Germinal center (tissue), 1 donor: ENCODE results near the gene LMLN.
"Not testable (repeated sequence)": the region's sequence is repeated elsewhere in the genome, so short reads cannot be mapped to it uniquely, and the experiment has no call there.

Experiments
- DNase-seq: peaks from one replicate; pipeline ENCODE4 v3.0.0; 2012; ENCODE audit warnings: mixed read lengths, low spot score

Gene LMLN

DNA sequence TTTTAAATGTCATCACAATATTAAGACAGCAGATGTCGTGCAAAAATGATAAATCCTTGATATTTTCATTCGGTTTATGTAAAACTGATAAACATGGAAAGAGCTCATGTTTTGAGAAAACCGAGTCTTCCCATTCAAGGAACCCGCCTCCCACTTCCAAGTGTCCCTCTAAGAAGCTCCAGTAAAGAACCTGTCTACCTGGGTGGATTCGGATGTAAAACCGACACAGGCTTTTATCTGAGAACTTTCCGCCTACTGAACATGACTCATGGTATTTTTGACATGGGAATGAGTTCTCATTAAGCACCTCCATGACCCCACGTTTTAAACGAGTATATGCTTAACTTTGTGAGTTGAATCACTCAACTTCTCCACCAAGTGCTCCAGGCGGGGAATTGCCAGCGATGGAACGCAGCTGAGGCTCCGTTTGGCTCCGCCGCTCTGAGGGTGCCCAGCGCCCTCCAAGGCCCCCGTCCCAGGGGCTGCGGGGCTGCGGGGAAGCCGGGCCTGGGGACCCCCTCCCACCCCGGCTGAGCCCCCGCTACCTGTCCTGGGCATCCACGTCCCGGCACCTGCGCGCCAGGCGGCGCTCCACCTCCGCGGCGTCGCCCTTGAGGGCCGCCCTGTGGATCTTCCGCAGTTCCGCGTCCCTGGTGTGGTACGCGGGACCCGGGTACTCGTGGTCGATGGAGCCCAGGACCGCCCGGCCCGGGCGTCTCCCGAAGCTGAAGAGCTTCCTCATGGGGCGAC is 119.9 kb downstream of the LMLN start:
- DNase-seq = peak; percentile 17

DNA sequence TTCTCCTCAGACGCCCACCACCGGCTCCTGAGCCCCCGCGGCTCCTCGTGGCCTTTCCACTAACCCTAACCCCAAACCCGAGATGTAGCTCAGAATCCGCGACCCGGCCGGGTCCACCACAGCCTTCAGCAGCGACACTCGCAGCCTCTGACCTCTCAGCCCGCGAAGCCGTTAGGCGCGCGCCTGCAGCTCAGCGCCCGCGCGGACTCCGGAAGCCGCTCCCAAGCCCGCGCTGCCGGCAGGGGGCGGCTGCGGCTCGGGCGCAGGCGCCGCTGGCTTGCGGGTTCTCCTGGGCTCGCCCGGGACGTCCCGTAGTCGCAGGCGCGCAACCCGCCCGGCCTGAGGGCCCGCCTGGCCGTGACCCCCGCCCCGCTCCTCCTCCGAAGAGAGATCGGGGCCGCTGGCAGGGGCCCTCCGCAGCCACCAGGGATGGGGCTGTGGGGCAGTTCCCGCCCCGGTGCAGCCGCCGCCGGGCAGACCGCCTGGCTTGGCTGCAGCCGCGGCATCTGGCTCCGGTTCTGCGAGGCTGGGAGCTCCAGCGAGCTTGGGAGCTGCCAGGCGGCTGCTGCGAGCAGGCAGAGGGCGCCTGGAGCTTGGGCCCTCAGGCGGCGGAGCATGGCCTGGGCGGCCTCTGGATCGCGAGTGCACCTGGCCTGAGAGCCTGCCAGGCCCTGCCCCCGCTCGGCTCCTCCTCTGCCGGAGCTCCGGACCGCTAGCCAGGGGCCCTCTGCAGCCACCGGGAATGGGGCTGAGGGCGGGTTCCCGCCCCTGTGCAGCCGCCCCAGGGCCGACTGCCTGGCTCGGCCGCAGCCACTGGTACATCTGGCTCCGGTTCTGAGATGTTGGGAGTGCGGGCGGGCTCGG is 120.7 kb downstream of the LMLN start:
- DNase-seq = peak; percentile 64

DNA sequence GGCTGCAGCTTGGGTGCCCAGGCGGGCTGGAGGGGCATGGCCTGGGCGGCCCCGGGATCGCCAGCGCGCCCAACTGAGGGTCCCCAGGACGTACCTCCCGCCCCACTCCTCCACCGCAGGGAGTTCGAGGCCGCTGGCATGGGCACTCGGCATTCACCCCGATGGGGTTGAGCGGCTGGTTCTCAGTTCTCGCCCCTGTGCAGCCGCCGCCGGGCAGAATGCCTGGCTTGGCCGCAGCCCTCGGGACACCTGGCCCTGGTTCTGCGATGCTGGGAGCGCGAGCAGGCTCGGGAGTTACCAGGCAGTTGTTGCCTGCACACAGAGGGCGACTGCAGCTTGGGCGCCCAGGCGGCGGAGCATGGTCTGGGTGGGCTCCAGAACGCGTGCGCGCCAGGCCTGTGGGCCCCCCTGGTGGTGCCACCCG is 121.4 kb downstream of the LMLN start:
- no peak for DNase-seq

DNA sequence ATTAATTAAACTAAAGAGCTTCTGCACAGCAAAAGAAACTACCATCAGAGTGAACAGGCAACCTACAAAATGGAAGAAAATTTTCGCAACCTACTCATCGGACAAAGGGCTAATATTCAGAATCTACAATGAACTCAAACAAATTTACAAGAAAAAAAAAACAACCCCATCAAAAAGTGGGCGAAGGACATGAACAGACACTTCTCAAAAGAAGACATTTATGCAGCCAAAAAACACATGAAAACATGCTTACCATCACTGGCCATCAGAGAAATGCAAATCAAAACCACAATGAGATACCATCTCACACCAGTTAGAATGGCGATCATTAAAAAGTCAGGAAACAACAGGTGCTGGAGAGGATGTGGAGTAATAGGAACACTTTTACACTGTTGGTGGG is 122.2 kb downstream of the LMLN start:
- not testable (repeated sequence) for DNase-seq

DNA sequence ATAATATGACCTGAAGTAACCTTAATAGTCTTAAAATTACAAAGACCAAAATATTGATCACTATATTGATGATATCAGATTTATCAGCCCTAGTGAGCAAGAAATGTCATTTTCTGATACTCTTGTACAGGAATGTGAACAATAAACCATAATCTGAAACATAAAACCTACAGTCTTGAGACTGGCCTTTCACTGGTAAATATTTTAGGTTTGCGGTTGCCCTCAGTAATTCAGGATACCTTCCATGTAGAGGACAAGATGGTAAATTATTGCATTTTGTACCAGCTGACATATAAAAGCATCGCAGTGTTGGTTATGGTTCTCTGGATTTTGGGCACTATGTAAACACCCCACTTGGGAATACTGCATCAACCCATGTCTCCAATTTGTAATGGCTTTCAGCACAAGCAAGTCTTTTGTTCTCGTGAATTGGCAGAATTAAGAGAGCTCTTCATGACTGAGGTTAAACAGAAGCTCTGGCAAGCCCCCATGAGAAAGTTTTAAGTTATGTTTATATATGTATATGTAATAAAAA is 128.5 kb downstream of the LMLN start:
- DNase-seq = no peak

DNA sequence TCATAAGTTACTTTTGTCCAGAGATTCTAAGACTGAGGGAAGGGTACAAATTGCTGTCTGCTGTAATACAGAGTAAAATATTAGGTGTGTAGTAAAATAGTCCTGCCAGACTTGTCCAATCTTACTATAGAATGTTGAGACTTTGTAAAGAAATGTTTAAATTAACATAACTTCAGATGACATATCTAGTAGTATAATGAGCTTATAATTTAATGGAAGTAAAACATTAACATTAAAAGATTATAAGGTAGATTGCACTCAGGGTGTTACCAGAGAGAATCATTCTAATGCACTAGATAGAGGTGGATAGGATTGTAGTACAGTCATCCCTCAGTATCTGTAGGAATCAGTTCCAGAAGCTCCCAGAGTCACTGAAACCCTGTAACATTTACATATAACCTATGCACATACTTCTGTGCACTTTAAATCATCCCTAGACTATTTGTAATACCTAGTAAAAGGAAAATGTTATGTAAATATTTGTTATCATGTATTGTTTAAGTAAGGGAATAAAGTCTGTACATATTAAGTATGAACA is 130.8 kb downstream of the LMLN start:
- no peak for DNase-seq

DNA sequence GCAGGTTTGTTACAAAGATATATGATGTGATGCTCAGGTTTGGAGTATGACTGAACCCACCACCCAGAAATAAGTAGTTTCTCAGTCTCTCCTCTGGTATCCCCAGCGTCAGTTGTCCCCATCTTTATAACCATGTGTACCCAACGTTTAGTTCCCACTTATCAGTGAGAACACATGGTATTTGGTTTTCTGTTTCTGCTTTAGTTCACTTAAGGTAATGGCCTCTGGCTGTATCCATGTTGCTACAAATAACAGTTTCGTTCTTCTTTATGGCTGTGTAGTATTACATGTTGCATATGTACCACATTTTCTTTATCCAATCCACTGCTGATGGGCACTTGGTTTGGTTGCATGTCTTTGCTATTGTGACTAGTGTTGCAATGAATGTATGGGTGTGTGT is 132.3 kb downstream of the LMLN start:
- no peak for DNase-seq

DNA sequence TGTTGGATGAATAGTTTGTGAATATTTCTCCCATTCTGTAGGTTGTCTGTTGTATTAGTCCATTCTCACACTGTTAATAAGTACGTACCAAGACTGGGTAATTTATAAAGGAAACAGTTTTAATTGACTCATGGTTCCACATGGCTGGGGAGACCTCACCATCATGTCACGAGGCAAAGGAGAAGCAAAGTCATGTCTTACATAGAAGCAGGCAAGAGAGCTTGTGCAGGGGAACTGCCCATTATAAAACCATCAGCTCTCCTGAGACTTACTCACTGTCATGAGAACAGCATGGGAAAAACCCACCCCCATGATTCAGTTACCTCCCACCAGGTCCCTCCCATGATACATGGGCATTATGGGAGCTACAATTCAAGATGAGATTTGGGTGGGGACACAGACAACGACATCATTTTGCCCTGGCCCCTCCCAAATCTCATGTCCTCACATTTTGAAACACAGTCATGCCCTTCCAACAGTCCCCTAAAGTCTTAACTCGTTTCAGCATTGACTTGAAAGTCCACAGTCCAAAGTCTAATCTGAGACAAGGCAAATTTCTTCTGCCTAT is 133.2 kb downstream of the LMLN start:
- no peak for DNase-seq
